HL-60 (cell line): ENCODE measurements around the gene SLC16A5.
A peak's percentile ranks its signal among the peaks of the same experiment; 100 is the strongest.

Experiments used
- CTCF ChIP-seq: IDR thresholded peaks from one replicate; pipeline ENCODE4 v1.5.1; 2011; ENCODE audit warnings: low read length, control low read depth, inconsistent platforms; ENCODE audit not compliant: insufficient read depth
- GABPA ChIP-seq: IDR thresholded peaks from 2 replicates; pipeline ENCODE4 v1.6.1; 2012; ENCODE audit warnings: low read depth
- REST ChIP-seq: IDR thresholded peaks from 2 replicates; pipeline ENCODE4 v1.6.1; 2012; ENCODE audit warnings: low read depth; ENCODE audit not compliant: insufficient replicate concordance

GRCh38 chr17:75124041-75124818 is 36.5 kb downstream of the SLC16A5 start:
- no peak for TF ChIP-seq CTCF
- peak; percentile 19; the same call in 1 of the 2 replicates for TF ChIP-seq GABPA
- no peak for TF ChIP-seq REST
